ENCODE measurements around the gene CNKSR1.

DNA sequence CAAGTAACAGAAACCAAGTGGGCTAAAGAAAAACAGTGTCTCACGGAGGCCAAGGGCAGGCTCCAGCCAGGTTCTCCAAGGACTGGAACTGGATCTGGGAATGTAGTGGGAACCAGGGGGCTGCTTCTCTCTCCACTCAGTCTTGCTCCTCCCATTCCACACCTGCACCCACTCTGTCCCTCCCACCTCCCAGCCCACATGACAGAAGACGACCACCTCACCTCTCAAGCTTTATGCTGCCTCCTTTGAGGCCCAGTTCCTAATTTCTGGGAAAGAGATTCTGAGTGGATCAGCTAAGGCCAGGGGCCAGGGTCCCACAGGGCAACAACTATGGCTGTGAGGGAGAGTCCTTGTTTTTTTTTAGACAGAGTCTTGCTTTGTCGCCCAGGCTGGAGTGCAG lies 38.0 kb downstream of the CNKSR1 start:
- TF ChIP-seq, protein P1, sequence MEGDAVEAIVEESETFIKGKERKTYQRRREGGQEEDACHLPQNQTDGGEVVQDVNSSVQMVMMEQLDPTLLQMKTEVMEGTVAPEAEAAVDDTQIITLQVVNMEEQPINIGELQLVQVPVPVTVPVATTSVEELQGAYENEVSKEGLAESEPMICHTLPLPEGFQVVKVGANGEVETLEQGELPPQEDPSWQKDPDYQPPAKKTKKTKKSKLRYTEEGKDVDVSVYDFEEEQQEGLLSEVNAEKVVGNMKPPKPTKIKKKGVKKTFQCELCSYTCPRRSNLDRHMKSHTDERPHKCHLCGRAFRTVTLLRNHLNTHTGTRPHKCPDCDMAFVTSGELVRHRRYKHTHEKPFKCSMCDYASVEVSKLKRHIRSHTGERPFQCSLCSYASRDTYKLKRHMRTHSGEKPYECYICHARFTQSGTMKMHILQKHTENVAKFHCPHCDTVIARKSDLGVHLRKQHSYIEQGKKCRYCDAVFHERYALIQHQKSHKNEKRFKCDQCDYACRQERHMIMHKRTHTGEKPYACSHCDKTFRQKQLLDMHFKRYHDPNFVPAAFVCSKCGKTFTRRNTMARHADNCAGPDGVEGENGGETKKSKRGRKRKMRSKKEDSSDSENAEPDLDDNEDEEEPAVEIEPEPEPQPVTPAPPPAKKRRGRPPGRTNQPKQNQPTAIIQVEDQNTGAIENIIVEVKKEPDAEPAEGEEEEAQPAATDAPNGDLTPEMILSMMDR (IDR thresholded peaks at IDR 0.05) = no peak
- no peak for TF ChIP-seq POLR2A (IDR thresholded peaks at IDR 0.05)
